Measurements from ENCODE around the gene STK26.
"Not testable (repeated sequence)": the region's sequence is repeated elsewhere in the genome, so short reads cannot be mapped to it uniquely, and the experiment has no call there.

The STK26 gene

DNA sequence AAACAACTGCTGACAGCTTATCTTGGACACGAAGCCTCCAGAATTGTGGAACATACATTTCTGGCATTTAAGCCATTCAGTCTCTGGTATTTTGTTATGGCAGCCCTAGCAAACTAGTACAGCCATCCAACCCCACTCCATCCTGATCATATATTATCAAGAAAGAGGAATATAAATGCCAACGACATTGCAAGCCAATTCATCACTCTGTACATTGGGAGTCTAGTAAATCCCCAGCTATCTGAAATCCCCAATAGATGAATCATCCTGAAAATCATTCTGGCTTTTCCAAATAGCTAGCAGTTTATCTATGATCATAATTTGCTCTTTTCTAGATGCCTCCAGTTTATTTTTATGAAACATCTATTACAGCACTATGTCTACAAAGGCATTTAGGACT is 63.6 kb downstream of the STK26 start:
- DNase-seq (ENCODE audit: low read depth) = no peak
- in situ Hi-C loops (cut with HindIII; ENCODE audit: low sequenced_read_pairs) = no loop called here
- no peak overlapping the region for H3K4me3 ChIP-seq (ENCODE audit: low read depth, low read length)
- no peak for TF ChIP-seq CTCF (IDR thresholded peaks at IDR 0.05; ENCODE audit: low read depth, low read length, missing control alignments)

DNA sequence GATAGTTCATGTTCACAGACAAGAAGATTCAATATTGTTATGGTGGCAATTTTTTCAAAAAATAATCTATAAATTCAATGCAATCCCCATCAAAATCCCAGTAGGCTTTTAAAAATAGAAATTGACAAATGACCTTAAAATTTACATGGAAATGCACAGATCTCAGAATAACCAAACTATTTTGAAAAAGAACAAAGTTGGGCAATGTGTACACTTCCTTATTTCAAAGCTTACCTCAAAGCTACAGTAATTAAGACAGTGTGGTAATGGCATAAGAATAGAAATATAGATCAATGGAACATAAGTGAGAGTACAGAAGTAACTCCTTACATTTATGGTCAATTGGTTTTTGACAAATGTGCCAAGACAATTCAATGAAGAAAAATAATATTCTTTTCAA is 65.8 kb downstream of the STK26 start:
- TF ChIP-seq CTCF (IDR thresholded peaks at IDR 0.05; ENCODE audit: low read depth, low read length, missing control alignments) = no peak
- in situ Hi-C loops (cut with HindIII; ENCODE audit: low sequenced_read_pairs) = no loop called here
- no peak for DNase-seq (ENCODE audit: low read depth)

GRCh38 chrX:132090403-132091159 is 67.5 kb downstream of the STK26 start:
- H3K4me3 ChIP-seq (ENCODE audit: low read depth, low read length) = no peak overlapping the region
- no peak for DNase-seq (ENCODE audit: low read depth)
- no peak for TF ChIP-seq CTCF (IDR thresholded peaks at IDR 0.05; ENCODE audit: low read depth, low read length, missing control alignments)
- in situ Hi-C loops (cut with HindIII; ENCODE audit: low sequenced_read_pairs) = no loop called here

More for the DNA sequence above, 65.8 kb downstream of the STK26 start:
- H3K4me3 ChIP-seq (ENCODE audit: low read depth, low read length) = no peak overlapping the region

GRCh38 chrX:132092439-132093065 is 69.5 kb downstream of the STK26 start:
- in situ Hi-C loops (cut with HindIII; ENCODE audit: low sequenced_read_pairs) = no loop called here
- TF ChIP-seq CTCF (IDR thresholded peaks at IDR 0.05; ENCODE audit: low read depth, low read length, missing control alignments) = peak; percentile 78
- DNase-seq (ENCODE audit: low read depth) = peak; percentile 43
- H3K4me3 ChIP-seq (ENCODE audit: low read depth, low read length) = no peak overlapping the region

DNA sequence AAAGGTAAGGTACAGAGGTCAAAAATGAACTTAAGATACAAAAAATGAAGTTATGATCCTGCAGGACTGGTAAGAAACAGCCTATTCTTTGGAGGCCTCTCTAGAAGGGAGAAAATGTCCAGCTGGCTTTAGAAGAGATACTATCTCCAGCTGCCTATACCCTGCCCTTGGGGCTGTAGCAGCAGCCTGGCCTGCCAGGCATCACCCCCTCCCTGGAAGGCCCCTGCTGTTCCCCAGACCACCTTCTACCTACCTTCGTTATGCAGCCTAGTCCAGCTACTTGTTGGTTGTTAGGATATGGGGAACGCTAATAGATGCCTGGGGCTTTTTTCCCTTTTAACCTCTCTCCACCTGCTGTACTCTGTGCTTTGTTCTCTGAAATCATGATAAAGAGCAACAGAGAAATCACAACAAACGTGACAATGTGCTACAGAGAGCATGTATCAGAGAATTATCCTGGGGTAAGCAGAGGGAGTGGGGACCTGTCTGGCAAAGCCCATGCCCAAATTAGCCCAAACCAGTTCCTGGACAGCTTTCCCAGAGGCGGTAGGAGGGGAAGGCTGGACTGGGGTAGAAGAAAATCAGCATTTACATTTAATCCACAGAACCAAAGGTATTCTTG is 70.2 kb downstream of the STK26 start:
- no peak for DNase-seq (ENCODE audit: low read depth)
- in situ Hi-C loops (cut with HindIII; ENCODE audit: low sequenced_read_pairs) = no loop called here
- no peak for TF ChIP-seq CTCF (IDR thresholded peaks at IDR 0.05; ENCODE audit: low read depth, low read length, missing control alignments)
- no peak overlapping the region for H3K4me3 ChIP-seq (ENCODE audit: low read depth, low read length)

GRCh38 chrX:132094164-132094563 is 71.1 kb downstream of the STK26 start:
- in situ Hi-C loops (cut with HindIII; ENCODE audit: low sequenced_read_pairs) = no loop called here
- DNase-seq (ENCODE audit: low read depth) = peak; percentile 69
- no peak for TF ChIP-seq CTCF (IDR thresholded peaks at IDR 0.05; ENCODE audit: low read depth, low read length, missing control alignments)
- H3K4me3 ChIP-seq (ENCODE audit: low read depth, low read length) = no peak overlapping the region

DNA sequence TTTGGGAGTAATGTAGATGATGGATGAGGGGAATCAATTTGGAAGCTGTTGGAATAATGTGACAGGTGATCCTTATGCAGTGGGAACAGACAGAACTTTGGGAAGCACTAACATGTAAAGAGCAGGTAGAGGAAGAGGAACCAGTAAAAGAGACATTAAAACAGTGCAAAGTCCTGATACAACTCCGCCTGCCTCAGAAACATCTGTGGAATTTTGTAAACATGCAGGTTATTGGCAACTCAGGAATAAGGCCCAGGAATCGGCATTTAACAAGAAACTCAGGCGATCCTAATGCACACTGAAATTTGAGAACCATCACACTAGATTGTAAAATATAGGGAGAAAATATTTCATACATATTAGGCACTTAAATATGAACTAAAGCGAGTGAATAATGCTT is 75.6 kb downstream of the STK26 start:
- in situ Hi-C loops (cut with HindIII; ENCODE audit: low sequenced_read_pairs); DNase-seq (ENCODE audit: low read depth); H3K4me3 ChIP-seq (ENCODE audit: low read depth, low read length): not testable (repeated sequence)
